ENCODE results near the gene CNGA1. TPM values are rescaled to one million over a fixed set of nuclear protein-coding genes. Genes with fewer than 3 reads are reported as not detected.
A peak's percentile ranks its signal among the peaks of the same experiment; 100 is the strongest.

Gene CNGA1
- total and polyA plus RNA-seq, 4 donors = 3.9 to 41.3 (median 17.1) TPM

DNA sequence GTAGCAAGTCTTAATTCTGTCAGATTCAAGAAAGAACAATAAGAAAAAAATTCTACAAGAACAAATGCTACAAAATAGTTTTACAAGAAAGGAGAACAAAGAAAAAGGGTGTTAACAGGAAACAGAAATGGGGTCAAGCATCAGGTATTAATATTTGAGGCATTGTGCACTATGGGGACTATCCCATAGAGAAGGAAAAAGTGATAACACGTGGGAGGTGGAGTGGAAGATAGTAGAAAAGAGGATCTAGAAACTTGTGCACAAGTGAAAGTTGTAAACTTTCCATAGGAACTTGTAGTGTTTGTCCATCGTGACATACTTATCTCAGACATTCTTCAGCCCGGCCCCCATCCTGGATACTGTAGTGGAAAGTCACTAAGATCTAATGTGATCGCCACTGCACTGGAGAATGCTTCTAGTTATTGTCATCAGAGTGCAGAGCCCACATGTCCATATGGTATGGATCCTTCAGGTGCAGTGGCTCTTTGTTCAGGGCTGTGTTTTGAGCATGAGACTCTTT lies 86.7 kb downstream of the CNGA1 start:
- Histone ChIP-seq H3K27me3 (ENCODE audit: control insufficient read depth in 4 of 4, insufficient read depth in 4 of 4, low read length in 3 of 4) (no peaks in the 10 kb centered on the region), H3K9me3 (ENCODE audit: control insufficient read depth in 4 of 4, low read length in 3 of 4) (no peaks in the 10 kb centered on the region), H3K9ac (ENCODE audit: low read depth in 1 of 2, low read length in 2 of 2) (no peak overlapping the region), H3K36me3 (ENCODE audit: control insufficient read depth in 4 of 4, insufficient read depth in 3 of 4, low read depth in 1 of 4, low read length in 3 of 4) (no peaks in the 10 kb centered on the region), H3K4me1 (ENCODE audit: control insufficient read depth in 4 of 4, insufficient read depth in 4 of 4, low read length in 3 of 4) (peaks cover 0 to 13% (median 7%) of the 10 kb centered on the region in 4 donors), H3K4me3 (ENCODE audit: low read depth in 1 of 3, low read length in 3 of 3) (no peak overlapping the region), H3K27ac (ENCODE audit: low read depth in 1 of 2, low read length in 2 of 2) (no peak overlapping the region)
- no peak for DNase-seq (ENCODE audit: low spot score)
- TF ChIP-seq SP1 (IDR thresholded peaks at IDR 0.05) (no peak), CTCF (IDR thresholded peaks at IDR 0.05; ENCODE audit: low read depth, low read length, missing input control) (no peak), NR2F2 (IDR thresholded peaks at IDR 0.05) (no peak), HNF4A (conservative IDR thresholded peaks at IDR 0.05) (no peak), GABPA (IDR thresholded peaks at IDR 0.05 in 1 of 2, conservative IDR thresholded peaks at IDR 0.05 in 1 of 2) (no peak), HNF4G (IDR thresholded peaks at IDR 0.05) (no peak), JUND (IDR thresholded peaks at IDR 0.05) (no peak), RXRA (IDR thresholded peaks at IDR 0.05) (no peak), FOXA1 (IDR thresholded peaks at IDR 0.05) (no peak), RAD21 (IDR thresholded peaks at IDR 0.05) (no peak)
- WGBS = 65% methylated on average over 4 of the region's 4 CpGs

DNA sequence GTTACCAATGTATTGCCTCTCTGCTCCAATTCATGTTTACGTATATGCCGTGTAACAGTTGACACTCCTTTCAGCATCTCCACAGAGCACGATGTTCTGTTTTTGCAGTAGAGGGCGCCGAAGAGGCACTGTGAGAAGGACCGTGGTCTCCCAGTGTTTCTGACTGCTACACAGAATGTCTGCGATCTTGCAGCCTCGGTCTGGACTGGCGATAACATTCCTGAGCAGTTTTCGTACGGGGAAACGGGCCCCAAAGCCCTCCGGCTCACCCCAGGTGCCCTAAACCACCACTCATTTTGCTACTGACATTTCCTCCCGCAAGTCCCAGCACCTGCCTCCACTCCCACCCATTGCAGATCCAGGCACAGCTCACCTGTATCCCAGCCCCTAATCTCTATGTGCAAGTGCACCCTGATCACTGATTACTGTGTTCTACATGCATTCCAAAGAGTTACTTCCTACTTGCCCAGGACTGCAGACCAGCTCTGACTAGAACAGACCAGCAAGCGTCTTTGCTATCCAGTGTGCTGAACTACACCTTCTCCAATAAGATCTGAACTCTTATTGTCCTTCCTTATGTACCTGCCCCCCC lies 89.7 kb downstream of the CNGA1 start:
- Histone ChIP-seq H3K27ac (ENCODE audit: low read depth in 1 of 2, low read length in 2 of 2) (no peak overlapping the region), H3K4me3 (ENCODE audit: low read depth in 1 of 3, low read length in 3 of 3) (no peak overlapping the region)
- peak; percentile 55 for DNase-seq (ENCODE audit: low spot score)

More for the DNA sequence above, 89.7 kb downstream of the CNGA1 start:
- Histone ChIP-seq H3K27me3 (ENCODE audit: control insufficient read depth in 4 of 4, insufficient read depth in 4 of 4, low read length in 3 of 4) (no peaks in the 10 kb centered on the region), H3K36me3 (ENCODE audit: control insufficient read depth in 4 of 4, insufficient read depth in 3 of 4, low read depth in 1 of 4, low read length in 3 of 4) (no peaks in the 10 kb centered on the region), H3K9ac (ENCODE audit: low read depth in 1 of 2, low read length in 2 of 2) (no peak overlapping the region), H3K9me3 (ENCODE audit: control insufficient read depth in 4 of 4, low read length in 3 of 4) (no peaks in the 10 kb centered on the region), H3K4me1 (ENCODE audit: control insufficient read depth in 4 of 4, insufficient read depth in 4 of 4, low read length in 3 of 4) (peaks cover 0 to 13% (median 6%) of the 10 kb centered on the region in 4 donors)
- 11% methylated on average over 15 of the region's 15 CpGs for WGBS
- TF ChIP-seq SP1 (IDR thresholded peaks at IDR 0.05) = no peak
- TF ChIP-seq EGR1 (IDR thresholded peaks at IDR 0.05; ENCODE audit: low read depth in 2 of 2) = no peak
- peak in 1 of 2 donors; percentile 27 for TF ChIP-seq HNF4A (conservative IDR thresholded peaks at IDR 0.05)
- peak; percentile 59 for TF ChIP-seq CTCF (IDR thresholded peaks at IDR 0.05; ENCODE audit: low read depth, low read length, missing input control)
- TF ChIP-seq, protein P1, sequence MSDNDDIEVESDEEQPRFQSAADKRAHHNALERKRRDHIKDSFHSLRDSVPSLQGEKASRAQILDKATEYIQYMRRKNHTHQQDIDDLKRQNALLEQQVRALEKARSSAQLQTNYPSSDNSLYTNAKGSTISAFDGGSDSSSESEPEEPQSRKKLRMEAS (IDR thresholded peaks at IDR 0.05) = no peak
- TF ChIP-seq TAF1 (conservative IDR thresholded peaks at IDR 0.05) = no peak
- TF ChIP-seq FOXA1 (IDR thresholded peaks at IDR 0.05) = no peak
- TF ChIP-seq YY1 (IDR thresholded peaks at IDR 0.05) = no peak
- TF ChIP-seq ZBTB33 (IDR thresholded peaks at IDR 0.05) = no peak
- TF ChIP-seq RXRA (IDR thresholded peaks at IDR 0.05) = no peak
- TF ChIP-seq GABPA (IDR thresholded peaks at IDR 0.05 in 1 of 2, conservative IDR thresholded peaks at IDR 0.05 in 1 of 2) = no peak
- no peak for TF ChIP-seq JUND (IDR thresholded peaks at IDR 0.05)
- TF ChIP-seq HNF4G (IDR thresholded peaks at IDR 0.05) = no peak
- TF ChIP-seq, protein P2, sequence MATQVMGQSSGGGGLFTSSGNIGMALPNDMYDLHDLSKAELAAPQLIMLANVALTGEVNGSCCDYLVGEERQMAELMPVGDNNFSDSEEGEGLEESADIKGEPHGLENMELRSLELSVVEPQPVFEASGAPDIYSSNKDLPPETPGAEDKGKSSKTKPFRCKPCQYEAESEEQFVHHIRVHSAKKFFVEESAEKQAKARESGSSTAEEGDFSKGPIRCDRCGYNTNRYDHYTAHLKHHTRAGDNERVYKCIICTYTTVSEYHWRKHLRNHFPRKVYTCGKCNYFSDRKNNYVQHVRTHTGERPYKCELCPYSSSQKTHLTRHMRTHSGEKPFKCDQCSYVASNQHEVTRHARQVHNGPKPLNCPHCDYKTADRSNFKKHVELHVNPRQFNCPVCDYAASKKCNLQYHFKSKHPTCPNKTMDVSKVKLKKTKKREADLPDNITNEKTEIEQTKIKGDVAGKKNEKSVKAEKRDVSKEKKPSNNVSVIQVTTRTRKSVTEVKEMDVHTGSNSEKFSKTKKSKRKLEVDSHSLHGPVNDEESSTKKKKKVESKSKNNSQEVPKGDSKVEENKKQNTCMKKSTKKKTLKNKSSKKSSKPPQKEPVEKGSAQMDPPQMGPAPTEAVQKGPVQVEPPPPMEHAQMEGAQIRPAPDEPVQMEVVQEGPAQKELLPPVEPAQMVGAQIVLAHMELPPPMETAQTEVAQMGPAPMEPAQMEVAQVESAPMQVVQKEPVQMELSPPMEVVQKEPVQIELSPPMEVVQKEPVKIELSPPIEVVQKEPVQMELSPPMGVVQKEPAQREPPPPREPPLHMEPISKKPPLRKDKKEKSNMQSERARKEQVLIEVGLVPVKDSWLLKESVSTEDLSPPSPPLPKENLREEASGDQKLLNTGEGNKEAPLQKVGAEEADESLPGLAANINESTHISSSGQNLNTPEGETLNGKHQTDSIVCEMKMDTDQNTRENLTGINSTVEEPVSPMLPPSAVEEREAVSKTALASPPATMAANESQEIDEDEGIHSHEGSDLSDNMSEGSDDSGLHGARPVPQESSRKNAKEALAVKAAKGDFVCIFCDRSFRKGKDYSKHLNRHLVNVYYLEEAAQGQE (IDR thresholded peaks at IDR 0.05) = peak; percentile 95
- peak; percentile 76 to 84 for TF ChIP-seq RAD21 (IDR thresholded peaks at IDR 0.05)
- TF ChIP-seq NR2F2 (IDR thresholded peaks at IDR 0.05) = no peak
- TF ChIP-seq, protein P3, sequence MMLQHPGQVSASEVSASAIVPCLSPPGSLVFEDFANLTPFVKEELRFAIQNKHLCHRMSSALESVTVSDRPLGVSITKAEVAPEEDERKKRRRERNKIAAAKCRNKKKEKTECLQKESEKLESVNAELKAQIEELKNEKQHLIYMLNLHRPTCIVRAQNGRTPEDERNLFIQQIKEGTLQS (IDR thresholded peaks at IDR 0.05) = no peak
- TF ChIP-seq FOXA2 (IDR thresholded peaks at IDR 0.05) = no peak

Data from liver (tissue), 9 donors.